Measurements from ENCODE around the gene STK24. TPM values are rescaled to one million over a fixed set of nuclear protein-coding genes. Genes with fewer than 3 reads are reported as not detected.

The STK24 gene
- total RNA-seq, 1 donor = 56.6 TPM

- TF ChIP-seq, protein P1, sequence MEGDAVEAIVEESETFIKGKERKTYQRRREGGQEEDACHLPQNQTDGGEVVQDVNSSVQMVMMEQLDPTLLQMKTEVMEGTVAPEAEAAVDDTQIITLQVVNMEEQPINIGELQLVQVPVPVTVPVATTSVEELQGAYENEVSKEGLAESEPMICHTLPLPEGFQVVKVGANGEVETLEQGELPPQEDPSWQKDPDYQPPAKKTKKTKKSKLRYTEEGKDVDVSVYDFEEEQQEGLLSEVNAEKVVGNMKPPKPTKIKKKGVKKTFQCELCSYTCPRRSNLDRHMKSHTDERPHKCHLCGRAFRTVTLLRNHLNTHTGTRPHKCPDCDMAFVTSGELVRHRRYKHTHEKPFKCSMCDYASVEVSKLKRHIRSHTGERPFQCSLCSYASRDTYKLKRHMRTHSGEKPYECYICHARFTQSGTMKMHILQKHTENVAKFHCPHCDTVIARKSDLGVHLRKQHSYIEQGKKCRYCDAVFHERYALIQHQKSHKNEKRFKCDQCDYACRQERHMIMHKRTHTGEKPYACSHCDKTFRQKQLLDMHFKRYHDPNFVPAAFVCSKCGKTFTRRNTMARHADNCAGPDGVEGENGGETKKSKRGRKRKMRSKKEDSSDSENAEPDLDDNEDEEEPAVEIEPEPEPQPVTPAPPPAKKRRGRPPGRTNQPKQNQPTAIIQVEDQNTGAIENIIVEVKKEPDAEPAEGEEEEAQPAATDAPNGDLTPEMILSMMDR (IDR thresholded peaks at IDR 0.05; ENCODE audit: insufficient read depth, low read depth, low read length) = no peak
- no peak overlapping the region for H3K4me3 ChIP-seq (ENCODE audit: low read depth, low read length)
- no peak for DNase-seq (ENCODE audit: low read depth)
Measured at GRCh38 chr13:98467263-98467985, 109.5 kb downstream of the STK24 start.

DNA sequence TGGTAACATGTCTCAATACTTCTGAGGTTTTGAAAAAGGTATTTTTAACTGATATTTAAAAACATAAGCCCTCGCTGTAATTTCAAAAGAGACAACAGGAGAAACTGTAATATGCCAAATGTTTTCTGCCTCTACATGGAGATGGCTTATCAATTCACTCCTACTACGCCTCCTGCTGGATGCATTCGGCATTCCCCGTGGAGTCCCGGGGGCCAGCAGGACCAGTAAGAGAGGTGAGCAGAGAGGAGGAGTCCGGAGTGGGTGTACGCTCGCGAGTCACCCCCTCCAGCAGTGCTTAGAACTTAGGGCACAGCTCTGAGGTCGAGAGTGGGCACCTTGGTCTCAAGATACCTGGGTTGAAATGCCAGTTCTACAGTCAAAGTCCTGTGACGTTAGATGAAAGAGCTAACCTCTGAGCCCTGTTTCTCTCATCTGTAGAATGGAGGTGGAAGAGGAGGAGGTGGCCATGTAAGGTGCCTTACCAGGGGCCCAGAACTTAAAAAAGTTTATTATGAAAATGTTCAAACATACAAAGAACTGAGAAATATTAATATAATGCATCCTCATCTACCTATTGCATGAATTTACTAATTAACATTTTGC is 110.2 kb downstream of the STK24 start:
- H3K4me3 ChIP-seq (ENCODE audit: low read depth, low read length) = no peak overlapping the region
- TF ChIP-seq, protein P1 (IDR thresholded peaks at IDR 0.05; ENCODE audit: insufficient read depth, low read depth, low read length) = peak; percentile 75
- peak; percentile 52 for DNase-seq (ENCODE audit: low read depth)

GRCh38 chr13:98462946-98463345 is 114.0 kb downstream of the STK24 start:
- no peak overlapping the region for H3K4me3 ChIP-seq (ENCODE audit: low read depth, low read length)
- TF ChIP-seq, protein P1 (IDR thresholded peaks at IDR 0.05; ENCODE audit: insufficient read depth, low read depth, low read length) = no peak
- no peak for DNase-seq (ENCODE audit: low read depth)

DNA sequence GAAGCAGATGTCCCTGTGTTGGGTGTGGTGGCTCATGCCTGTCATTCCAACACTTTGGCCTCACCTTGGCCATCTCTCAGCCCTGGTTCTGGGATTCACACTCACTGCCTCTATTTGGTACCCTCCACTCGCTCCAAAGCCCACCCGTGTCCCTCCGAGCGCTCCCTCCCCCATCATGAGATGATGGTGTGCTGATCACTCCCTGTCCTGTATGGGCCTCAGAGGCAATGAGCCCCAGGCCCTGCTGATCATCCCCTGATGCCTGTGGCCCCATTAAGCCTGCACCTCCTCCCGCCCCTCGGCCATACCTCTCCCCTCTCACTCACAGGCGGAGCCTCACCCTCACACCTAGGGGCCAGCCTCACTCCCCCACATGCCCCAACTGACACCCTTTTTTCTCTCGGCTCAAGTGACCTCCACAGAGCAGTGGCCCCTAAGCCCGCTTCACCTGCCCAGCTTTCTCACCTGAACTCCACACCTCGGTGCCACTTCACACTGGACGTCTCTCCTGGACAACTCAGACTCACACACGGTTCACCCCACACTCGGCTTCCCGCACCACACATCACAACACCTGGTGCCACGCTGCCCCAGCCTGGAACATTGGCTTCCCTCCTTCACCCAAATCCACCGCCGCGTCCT is 114.5 kb downstream of the STK24 start:
- no peak overlapping the region for H3K4me3 ChIP-seq (ENCODE audit: low read depth, low read length)
- DNase-seq (ENCODE audit: low read depth) = no peak
- TF ChIP-seq, protein P1 (IDR thresholded peaks at IDR 0.05; ENCODE audit: insufficient read depth, low read depth, low read length) = no peak

DNA sequence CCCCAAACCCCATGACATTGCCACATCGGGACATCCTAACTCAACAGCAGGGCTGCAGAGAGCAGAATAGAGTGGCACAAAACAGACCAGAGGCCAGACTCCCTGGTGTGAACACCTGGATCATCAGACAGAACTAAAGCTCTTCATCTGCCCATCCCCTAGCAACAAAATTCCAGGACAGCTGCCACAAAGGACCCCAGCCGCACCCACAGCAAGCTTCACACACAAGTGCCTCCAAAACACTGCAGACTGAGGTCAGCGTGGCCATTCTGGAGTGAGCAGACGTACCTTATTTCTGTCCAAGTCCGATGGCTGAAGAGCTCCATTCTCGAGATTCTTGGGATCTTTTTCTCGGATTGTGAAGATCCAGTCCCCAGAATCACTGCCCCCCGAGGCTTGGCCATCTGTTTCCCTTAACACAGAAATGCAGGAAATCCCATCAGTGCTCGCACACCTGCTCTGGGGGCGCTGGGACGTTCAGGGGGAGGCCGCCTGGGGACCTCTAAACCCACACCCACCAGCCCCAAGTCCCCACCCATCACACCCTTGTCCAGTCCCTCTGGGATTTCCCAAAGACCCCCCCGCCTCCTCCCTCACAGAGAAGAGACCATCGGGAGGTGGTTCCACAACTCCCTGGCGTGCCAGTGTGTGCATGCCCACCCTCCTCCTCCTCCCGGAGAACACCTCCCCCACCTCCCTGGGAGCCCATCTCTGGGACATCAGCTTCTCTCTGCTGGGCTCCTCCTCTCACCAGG is 115.2 kb downstream of the STK24 start:
- H3K4me3 ChIP-seq (ENCODE audit: low read depth, low read length) = no peak overlapping the region
- TF ChIP-seq, protein P1 (IDR thresholded peaks at IDR 0.05; ENCODE audit: insufficient read depth, low read depth, low read length) = no peak
- DNase-seq (ENCODE audit: low read depth) = no peak

DNA sequence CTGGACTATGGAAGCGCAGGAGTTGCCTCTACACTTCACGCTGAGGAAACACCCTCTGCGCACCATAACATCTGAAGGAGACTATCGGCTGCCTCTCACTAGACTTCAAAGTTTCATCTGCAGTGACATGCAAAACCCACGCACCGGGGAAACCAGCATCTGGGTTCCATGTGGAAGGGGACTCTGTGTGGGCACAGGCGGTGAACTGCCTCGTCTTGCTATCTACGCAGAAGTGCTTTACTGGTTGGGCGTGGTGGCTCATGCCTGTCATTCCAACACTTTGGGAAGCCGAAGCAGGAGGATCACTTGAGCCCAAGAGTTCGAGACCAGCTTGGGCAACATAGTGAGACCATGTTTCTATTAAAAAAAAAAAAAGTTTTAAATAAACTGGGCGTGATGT is 116.4 kb downstream of the STK24 start:
- H3K4me3 ChIP-seq (ENCODE audit: low read depth, low read length) = no peak overlapping the region
- DNase-seq (ENCODE audit: low read depth) = no peak
- TF ChIP-seq, protein P1 (IDR thresholded peaks at IDR 0.05; ENCODE audit: insufficient read depth, low read depth, low read length) = no peak

Data from fibroblast of villous mesenchyme (primary cell).